Amniotic epithelial cell (primary cell): ENCODE data around the gene KCNK7.
"Not testable (repeated sequence)": the region's sequence is repeated elsewhere in the genome, so short reads cannot be mapped to it uniquely, and the experiment has no call there.

Experiments
- DNase-seq: peaks from one replicate; pipeline ENCODE4 v3.0.0-alpha.2; 2010; ENCODE audit warnings: low read depth

Gene KCNK7, protein sequence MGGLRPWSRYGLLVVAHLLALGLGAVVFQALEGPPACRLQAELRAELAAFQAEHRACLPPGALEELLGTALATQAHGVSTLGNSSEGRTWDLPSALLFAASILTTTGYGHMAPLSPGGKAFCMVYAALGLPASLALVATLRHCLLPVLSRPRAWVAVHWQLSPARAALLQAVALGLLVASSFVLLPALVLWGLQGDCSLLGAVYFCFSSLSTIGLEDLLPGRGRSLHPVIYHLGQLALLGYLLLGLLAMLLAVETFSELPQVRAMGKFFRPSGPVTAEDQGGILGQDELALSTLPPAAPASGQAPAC

DNA sequence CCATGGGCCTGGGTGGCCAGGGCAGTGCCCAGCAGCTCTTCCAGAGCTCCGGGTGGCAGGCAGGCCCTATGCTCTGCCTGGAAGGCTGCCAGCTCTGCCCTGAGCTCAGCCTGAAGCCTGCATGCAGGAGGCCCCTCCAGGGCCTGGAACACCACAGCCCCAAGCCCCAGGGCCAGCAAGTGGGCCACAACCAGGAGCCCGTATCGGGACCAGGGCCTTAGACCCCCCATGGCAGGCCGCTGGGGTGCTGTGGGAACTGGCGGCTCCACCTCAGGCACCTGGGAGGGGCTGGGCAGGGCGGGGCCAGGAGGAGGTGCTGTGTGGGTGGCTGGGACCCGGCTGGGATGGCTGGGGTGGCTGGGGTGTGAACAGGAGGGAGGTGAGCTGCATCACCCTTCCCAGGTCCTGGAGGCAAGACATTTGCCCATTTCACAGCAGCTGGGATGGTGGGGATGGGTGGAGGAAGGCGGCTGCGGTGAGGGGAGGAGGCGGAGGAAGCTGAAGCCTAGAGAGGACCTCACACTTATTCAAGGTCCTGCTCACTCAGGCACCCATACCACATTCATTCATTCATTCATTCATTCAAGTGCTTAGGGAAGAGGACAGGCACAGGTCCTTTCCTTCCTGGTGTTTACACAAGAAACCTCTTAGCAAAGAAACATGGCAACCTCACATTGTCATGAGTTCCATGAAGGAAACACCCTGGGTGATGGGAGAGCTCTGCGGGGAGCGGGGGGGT lies at the start of gene KCNK7:
Gene KCNK7, minus strand, starts transcription at position 258 of the 739 bp plus-strand sequence. Its CDS starts 28 bp downstream, at position 230.
- DNase-seq: no peak

DNA sequence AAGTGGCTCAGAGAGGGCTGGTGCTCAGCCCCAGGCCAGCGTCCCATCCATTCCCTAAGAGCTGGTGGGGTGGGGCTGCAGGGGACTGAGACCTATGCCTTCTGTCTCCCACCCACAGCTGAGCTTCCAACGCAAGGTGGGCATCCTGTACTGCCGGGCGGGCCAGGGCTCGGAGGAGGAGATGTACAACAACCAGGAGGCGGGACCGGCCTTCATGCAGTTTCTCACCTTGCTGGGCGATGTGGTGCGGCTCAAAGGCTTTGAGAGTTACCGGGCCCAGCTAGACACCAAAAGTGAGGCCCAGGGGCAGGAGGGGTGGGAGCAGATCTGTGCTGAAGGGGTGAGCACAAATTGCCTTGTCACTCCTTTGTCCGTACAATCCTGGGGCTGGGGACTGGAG lies 49.2 kb upstream of the KCNK7 start:
- no peak for DNase-seq

DNA sequence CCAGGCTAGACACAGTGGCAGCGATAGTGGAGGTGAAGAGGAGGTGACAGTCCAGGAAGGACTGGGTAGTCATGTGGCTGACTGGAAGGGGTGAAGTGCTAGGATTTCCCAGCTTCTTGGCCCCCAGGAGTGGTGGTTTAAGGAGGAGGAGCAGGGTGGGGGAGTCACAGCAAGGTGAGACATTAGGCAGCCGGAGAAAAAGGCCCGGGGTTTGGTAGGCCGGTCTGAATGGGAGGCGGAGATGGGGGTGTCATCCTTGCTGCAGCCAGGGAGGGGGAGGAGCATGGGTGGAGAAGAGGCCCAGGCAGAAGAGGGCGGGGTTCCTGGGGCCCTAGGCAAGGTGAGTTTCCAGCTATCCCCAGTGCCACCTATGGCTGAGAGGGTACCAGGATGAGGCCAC lies 48.4 kb upstream of the KCNK7 start:
- DNase-seq: peak; percentile 17

DNA sequence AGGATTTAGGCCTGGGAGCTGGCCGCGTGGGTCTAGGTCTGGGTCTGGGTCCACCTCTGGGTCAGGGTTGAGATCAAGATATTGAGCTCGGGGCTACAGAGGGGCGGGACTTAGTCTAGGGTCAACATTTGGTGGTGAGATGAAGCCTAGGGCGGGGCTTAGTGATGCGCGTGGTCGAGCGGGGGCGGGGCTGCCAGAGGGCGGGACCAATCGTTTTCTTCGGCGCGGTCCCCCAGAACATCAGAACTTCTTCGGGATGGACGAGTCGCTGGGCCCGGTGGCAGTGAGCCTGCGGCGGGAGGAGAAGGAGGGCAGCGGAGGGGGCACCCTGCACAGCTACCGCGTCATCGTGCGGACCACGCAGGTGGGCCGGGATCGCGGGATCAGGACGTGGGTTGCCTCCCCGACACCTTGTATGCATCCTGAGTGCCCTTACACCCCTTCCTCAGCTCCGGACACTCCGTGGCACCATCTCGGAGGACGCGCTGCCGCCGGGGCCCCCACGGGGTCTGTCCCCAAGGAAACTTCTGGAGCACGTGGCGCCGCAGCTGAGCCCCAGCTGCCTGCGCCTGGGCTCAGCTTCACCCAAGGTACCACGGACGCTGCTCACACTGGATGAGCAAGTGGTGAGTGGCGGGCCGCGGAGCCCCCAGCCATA lies 46.5 kb upstream of the KCNK7 start:
- no peak for DNase-seq

DNA sequence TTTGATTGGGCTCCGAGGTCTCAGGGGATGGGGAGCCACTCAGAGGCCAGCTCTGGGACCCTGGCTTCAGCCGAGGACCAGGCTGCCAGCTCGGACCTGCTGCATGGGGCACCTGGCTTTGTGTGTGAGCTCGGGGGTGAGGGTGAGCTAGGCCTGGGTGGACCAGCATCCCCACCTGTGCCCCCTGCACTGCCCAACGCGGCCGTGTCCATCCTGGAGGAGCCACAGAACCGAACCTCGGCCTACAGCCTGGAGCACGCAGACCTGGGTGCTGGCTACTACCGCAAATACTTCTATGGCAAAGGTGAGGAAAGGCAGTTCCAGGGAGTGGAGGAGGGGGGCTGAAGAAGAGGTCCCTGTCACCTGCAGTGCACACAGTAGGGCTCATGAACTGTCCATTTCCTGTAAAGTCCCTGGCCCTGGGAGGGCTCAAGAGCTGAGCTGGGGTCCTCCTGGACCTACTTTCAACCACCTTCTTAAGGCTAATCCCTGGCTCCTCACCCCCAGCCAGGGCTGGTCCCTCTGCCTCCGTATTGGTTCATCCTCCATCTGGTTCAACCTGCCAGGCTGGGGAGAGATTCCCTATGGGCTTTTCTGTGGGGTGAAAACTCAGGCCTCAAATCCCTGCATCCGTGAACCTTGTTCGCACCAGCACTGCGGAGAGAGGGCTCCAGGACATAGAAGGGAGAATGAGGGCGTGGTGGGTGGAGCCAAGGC lies 45.9 kb upstream of the KCNK7 start:
- no peak for DNase-seq

DNA sequence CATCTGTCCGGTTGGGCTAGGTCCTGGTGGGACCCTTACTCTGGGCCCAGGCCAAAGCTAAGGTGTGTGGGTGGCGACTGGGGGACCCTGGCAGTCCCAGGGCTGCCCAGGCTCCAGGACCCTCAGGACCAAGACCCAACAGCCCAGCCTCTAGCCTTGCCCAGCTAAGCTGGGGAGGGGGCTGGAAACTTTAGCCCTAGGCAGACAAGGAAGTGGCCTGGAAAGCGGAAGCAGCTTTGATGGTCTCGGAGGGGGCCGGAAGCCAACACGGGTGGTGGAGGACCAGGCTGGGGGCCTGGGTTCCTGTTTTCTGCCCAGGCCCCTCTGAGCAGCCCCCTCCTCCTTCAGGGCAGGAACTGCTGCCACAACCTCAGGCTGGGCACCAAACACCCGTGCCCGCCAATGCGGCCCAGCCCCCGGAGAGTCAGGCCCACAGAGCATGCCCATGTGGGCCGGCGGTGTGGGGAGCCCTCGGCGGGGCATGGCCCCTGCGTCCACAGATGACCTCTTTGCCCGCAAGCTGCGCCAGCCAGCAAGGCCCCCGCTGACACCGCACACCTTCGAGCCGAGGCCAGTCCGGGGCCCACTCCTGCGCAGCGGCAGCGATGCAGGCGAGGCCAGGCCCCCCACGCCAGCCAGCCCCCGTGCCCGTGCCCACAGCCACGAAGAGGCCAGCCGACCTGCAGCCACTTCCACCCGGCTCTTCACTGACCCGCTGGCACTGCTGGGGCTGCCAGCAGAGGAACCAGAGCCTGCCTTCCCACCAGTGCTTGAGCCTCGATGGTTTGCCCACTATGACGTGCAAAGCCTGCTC lies 45.1 kb upstream of the KCNK7 start:
- DNase-seq: no peak

DNA sequence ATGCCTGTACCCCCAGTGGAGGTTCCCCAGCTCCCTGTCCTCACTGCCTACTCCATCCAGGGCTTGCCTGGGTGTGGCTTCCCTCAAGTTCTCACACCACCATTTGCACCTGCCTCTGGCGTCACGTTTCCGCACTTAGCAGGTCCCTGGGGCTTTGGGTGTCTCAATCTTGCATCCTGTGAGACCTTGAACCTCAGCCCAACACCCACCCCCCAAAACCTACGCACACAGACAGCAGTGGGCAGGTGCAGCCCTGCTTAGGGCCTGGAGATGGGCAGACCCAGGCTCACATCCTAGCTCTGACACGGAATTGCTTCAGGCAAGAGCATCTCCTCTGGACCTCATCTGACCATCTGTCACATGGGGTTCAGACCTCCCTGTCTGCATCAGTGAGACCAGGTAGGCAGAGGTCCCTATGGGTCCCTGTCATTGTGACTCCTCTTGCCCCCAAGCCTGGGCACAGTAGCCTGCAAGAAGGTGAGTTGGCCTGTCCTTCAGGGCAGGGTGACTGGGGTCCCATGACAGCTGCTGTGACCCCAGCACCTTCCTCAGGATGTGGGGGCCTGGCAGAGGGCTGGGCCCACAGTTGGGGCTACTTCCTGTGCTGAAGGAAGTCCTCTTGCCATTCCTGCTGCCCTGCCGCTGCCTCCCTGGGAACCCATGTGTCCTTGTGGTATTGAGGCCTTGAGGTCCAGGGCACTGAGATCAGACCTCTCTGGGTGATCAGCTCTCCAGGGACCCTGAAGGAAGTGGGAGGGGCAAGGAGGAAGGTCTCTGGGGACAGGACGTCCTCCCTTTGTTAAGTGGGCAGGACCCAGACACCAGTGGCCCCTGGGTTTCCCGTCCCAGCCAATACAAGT lies 44.3 kb upstream of the KCNK7 start:
- DNase-seq: no peak

DNA sequence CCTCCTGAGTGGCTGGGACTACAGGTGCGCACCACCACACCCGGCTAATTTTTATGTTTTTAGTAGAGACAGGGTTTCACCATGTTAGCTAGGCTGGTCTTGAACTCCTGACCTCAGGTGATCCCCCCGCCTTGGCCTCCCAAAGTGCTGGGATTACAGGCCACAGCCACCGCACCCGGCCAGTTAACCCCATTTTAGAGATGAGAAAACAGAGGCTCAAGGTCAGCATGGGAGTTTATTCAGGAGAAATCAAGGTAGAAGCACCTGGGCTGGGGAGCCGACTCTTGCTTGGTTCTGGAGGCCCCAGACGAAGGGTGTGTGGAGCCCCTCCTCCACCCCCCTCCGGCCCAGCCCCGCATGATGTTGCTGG lies 43.6 kb upstream of the KCNK7 start:
- not testable (repeated sequence) for DNase-seq

DNA sequence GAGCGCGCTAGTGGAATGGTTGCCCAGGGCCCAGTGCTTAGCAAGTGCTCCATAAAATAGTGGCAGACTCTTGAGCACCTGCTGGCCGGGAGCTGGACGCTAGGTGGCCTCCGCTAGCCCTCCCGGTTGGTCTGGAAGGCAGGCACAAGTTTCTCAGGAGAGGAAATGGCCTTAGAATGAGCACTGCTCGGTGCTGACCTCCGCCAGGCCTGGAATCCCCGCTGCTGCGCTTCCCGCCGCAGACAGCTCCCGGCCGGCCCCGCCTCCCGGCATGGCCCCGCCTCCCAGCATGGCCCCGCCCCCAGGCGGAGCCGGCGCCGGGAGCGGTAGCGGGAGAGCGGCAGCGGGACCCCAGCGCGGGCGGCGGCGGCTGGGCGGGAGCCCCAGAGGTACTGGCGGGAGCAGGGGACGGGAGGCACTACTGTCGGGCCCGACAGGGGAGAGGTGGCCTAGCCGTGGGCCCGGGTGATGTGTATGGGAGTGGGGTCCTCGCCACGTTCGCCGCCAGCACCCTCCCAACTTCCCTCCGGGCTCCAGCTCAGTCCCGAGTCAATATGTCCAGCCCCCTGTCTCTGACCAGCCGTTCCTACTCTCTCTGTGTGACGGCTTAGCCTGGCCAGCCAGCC lies 42.3 kb upstream of the KCNK7 start, which contains the start of gene SIPA1:
Gene SIPA1, plus strand, starts transcription at position 308 of the 626 bp plus-strand sequence. CDS start 2,821 bp downstream, outside the sequence.
- peak; percentile 89 for DNase-seq

DNA sequence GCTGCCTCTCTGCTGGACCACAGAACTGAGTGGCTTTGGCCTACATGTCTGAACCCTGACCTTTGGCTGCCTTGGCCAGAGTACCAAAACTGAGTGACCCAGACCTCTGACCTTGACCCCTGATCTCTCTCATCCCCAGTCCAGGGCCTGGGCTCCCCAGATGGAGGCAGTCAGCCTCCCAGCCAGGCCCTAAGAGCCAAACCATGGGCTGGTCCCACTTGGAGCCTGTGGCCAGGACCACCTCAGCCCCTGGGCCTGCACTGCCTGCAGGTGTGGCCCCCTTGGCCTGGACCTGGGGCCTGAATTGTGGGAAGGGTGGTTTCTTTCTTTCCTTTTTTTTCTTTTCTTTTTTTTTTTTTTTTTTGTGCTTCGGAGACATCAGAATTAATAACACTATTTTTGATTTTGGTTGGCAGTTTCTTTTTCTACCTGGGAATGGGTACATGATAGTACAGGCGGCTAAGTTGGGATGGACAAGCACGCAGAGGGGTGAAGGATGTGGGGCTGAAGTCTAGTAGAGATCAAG lies 41.5 kb upstream of the KCNK7 start:
- no peak for DNase-seq

DNA sequence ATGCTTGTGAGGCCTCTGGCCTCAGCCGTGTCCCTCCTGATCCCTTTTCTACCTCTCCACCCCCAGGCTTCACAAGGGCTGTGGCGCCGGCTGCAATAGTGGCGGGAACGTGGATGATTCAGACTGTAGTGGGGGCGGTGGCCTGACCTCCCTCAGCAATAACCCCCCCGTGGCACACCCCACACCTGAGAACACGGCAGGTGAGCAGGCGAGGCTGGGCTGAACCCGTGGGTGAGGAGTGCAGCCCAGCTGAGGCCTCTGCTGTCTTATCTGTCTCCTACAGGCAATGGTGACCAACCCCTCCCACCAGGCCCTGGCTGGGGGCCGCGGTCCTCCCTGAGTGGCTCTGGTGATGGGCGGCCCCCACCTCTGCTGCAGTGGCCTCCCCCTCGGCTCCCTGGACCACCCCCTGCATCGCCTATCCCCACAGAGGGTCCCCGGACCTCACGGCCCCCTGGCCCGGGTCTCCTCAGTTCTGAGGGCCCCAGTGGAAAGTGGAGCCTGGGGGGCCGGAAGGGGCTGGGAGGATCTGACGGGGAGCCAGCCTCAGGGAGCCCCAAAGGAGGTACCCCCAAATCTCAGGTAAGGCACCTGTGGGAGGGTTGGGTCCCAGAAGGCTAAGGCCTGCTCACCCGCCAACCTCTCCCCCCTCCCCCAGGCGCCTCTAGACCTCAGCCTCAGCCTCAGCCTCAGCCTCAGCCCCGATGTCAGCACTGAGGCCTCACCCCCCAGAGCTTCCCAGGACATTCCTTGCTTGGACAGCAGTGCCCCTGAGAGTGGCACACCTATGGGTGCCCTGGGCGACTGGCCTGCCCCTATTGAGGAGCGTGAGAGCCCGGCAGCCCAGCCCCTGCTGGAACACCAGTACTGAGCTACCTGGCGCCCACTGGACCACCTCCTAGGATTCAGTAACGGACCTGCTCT lies 40.8 kb upstream of the KCNK7 start:
- no peak for DNase-seq

DNA sequence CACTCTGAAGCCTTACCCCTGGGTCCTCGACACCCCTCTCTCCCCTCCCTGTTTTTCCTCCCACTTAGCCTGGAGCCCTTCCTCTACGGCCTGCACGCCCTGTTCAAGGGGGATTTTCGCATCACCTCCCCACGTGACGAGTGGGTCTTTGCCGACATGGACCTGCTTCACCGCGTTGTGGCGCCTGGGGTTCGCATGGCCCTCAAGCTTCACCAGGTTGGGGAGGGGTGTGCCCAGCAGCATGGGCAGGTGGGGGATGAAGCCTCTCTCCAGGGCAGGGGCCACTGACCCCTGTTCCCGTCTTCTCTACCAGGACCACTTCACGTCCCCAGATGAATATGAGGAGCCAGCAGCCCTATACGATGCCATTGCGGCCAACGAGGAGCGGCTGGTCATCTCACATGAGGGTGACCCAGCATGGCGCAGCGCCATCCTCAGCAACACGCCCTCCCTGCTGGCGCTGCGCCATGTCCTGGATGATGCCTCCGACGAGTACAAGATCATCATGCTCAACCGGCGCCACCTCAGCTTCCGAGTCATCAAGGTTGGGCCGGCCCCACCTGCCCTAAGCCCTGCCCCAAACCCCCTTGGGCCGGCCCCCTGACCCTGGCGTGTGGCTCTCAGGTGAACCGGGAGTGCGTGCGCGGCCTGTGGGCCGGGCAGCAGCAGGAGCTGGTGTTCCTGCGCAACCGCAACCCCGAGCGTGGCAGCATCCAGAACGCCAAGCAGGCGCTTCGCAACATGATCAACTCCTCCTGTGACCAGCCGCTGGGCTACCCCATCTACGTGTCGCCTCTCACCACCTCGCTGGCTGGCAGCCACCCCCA lies 39.5 kb upstream of the KCNK7 start:
- DNase-seq: no peak

DNA sequence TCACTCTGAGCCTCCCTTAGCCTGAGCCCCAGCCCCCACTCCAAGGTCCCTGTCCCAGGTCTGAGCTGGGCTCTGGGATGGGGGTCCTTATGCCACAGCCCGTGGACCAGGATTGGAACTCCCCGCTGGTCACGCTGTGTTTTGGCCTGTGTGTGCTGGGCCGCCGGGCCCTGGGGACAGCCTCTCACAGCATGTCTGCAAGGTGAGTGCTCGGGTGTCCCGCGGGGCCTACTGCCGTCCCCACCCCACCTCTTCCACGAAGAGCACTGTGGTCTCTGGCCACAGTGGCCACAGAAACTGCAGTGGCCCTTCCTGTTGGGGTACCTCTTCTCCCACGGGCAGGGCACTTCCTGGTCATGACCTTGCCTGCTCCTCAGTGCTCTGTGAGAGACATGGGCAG lies 38.8 kb upstream of the KCNK7 start:
- DNase-seq: no peak

DNA sequence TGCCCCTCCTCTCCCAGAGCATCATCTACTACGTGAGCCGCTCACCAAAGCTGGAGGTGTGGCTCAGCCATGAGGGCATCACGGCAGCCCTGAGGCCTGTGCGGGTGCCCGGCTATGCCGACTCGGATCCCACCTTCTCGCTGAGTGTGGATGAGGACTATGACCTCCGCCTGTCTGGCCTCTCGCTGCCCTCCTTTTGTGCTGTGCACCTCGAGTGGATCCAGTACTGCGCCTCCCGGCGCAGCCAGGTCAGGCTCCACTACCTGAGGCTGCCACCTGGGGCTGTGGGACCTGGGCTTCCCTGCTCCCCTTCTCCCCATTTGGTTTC lies 38.5 kb upstream of the KCNK7 start:
- no peak for DNase-seq

DNA sequence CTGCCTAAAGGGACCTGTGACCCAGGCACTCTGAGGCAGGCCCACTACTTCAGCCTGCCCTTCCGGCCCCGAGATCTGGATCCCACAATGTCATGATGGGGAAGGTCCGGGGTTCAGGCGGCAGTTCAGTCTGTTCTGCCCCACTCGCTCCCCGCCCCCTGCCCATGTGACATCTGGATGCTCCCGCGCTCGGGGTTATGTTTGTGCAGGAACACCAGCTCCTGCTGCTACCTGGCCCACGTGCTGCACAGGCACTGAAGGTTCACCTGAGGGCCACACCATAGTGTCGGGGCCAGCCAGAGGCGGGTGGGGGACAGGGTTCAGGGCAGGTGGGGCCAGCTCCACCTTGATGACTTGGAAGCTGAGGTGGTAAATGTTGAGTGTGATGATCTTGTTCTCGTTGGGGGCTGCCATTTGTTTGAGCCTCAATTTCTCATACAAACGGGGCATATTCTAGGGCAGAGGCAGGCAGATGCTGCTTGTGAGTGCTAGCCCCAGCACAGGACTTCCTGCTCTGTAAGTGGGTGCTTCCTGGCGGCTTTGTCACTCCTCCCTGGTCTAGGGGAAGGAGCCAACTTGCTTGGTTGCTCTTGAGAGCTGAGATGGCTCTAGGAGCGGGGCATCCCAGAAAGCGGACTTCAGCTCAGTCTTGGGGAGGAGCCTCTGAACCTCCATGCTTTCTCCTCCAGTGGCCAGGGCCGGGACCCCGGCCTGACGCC lies 37.9 kb upstream of the KCNK7 start:
- no peak for DNase-seq

DNA sequence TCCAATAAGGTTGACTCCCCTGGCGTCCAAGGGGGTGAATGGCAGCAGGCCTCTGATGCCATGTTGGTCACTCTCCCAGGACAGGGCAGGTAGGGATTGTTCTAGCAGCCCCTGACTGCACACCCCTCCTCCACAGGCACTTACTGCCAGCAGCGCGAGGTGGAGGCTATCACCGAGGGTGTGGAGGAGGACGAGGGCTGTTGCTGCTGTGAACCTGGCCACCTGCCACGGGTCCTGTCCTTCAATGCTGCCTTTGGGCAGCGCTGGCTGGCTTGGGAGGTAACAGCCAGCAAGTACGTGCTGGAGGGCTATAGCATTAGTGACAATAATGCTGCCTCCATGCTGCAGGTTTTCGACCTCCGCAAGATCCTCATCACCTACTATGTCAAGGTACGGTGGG lies 34.6 kb upstream of the KCNK7 start:
- DNase-seq: no peak

DNA sequence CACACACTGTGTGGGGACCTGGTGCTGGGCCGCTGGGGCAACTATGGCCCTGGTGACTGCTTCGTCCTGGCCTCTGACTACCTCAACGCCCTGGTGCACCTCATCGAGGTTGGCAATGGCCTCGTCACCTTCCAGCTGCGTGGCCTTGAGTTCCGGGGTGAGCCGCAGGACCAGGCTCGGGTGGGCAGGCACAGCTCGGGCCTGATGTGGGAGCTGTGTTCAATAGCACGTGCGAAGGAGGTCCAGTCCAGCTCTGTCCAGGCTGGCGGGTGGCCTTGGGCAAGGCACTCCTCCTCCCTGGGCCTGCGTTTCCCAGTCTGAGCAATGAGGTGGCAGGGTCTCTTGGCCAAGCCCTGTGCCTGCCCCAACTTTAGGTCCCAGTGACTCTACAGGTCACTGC lies 34.0 kb upstream of the KCNK7 start:
- no peak for DNase-seq
